Putamen (tissue), 1 donor: ENCODE data around the gene CIDEA.

Source experiments
- DNase-seq: peaks from one replicate; pipeline ENCODE4 v3.0.0-alpha.2; 2016; ENCODE audit warnings: low spot score

The CIDEA gene

GRCh38 chr18:12274793-12275192 lies 20.6 kb downstream of the CIDEA start:
- no peak for DNase-seq

- DNase-seq, result no peak
These were observed 22.8 kb downstream of the CIDEA start for GRCh38 chr18:12276736-12277554.

- DNase-seq, result no peak
These were observed 24.1 kb downstream of the CIDEA start for GRCh38 chr18:12278215-12278671.

- no peak for DNase-seq
These were observed 24.9 kb downstream of the CIDEA start for GRCh38 chr18:12278741-12279682.

- no peak for DNase-seq
These were observed 25.8 kb downstream of the CIDEA start for GRCh38 chr18:12279781-12280531.

- no peak for DNase-seq
These were observed 27.7 kb downstream of the CIDEA start for GRCh38 chr18:12281861-12282260.

GRCh38 chr18:12282442-12283039 lies 28.4 kb downstream of the CIDEA start:
- no peak for DNase-seq

GRCh38 chr18:12283256-12283655 lies 29.1 kb downstream of the CIDEA start:
- DNase-seq, result no peak

- DNase-seq, result no peak
These were observed 29.5 kb downstream of the CIDEA start for GRCh38 chr18:12283666-12284065.

GRCh38 chr18:12287131-12287681 lies 33.0 kb downstream of the CIDEA start:
- no peak for DNase-seq

GRCh38 chr18:12287684-12288402 lies 33.7 kb downstream of the CIDEA start:
- no peak for DNase-seq

- no peak for DNase-seq
These were observed 34.2 kb downstream of the CIDEA start for GRCh38 chr18:12288403-12288755.

GRCh38 chr18:12290086-12290485 lies 35.9 kb downstream of the CIDEA start:
- no peak for DNase-seq

GRCh38 chr18:12291161-12291560 lies 37.0 kb downstream of the CIDEA start:
- no peak for DNase-seq

GRCh38 chr18:12291690-12292089 lies 37.5 kb downstream of the CIDEA start:
- DNase-seq, result no peak

- DNase-seq, result no peak
These were observed 39.7 kb downstream of the CIDEA start for GRCh38 chr18:12293831-12294230.

GRCh38 chr18:12295389-12296086 lies 41.4 kb downstream of the CIDEA start:
- no peak for DNase-seq

GRCh38 chr18:12296087-12296403 lies 41.9 kb downstream of the CIDEA start:
- DNase-seq, result no peak

GRCh38 chr18:12296457-12296856 lies 42.3 kb downstream of the CIDEA start:
- no peak for DNase-seq

GRCh38 chr18:12299862-12300261 lies 45.7 kb downstream of the CIDEA start:
- DNase-seq, result no peak
